Femur (tissue), 1 donor: Measurements from ENCODE around the gene B3GNT3.
"Not testable (repeated sequence)": the region's sequence is repeated elsewhere in the genome, so short reads cannot be mapped to it uniquely, and the experiment has no call there.

Experiments
- DNase-seq: peaks from one replicate; pipeline ENCODE4 v3.0.0-alpha.2; 2017

The B3GNT3 gene

DNA sequence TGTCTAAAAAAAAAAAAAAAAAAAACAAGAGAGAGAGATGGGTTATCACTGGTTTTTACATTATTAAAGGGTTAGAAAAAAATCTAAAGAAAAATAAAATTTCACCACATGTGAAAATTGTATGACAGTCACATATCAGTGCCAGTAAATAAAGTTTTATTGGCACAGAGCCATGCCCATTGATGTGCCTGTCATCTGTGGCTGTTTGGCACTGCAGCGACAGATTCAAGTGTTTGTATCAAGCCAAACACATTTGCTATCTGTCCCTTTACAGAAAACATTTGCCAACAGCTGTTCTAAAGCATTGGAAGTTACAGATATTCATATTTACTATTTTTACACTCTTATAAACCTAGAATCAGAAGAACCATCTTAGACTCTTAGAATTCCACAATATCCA, 27.4 kb upstream of the B3GNT3 start:
- DNase-seq: no peak

DNA sequence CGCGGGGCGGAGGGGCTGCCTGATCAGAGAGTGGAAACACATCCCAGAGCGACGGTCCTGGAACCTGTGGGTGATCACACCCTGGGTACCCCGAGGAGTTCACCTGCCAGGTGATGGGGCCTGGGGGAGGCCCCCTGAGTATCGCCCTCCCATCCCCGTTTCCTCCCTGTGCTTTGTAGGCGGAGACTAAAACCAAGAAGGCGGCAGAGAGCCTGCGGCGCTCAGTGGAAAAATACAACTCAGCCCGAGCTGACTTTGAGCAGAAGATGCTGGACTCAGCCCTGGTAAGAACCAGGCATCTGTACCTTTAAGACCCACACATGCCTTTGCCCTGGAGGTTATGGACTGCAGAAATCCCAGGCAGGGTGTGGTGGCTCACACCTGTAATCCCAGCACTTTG, 24.3 kb upstream of the B3GNT3 start:
- DNase-seq: no peak

DNA sequence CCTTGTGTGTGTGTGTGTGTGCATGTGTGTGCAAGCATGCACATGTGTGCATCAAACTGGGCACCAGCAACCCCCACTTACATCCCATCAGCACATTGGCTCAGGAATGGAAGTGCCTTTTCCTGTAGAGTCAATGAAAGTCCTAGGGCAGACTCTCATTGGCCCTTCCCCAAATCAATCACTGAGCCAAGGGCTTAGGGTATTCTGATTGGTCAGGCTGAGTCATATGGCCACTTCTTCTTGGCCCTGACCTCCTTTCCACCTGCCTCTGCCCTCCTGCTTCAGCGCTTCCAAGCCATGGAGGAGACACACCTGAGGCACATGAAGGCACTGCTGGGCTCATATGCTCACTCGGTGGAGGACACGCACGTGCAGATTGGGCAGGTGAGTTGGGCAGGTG, 22.8 kb upstream of the B3GNT3 start:
- no peak for DNase-seq

GRCh38 chr19:17775245-17775927, 19.6 kb upstream of the B3GNT3 start:
- DNase-seq: peak; percentile 35

DNA sequence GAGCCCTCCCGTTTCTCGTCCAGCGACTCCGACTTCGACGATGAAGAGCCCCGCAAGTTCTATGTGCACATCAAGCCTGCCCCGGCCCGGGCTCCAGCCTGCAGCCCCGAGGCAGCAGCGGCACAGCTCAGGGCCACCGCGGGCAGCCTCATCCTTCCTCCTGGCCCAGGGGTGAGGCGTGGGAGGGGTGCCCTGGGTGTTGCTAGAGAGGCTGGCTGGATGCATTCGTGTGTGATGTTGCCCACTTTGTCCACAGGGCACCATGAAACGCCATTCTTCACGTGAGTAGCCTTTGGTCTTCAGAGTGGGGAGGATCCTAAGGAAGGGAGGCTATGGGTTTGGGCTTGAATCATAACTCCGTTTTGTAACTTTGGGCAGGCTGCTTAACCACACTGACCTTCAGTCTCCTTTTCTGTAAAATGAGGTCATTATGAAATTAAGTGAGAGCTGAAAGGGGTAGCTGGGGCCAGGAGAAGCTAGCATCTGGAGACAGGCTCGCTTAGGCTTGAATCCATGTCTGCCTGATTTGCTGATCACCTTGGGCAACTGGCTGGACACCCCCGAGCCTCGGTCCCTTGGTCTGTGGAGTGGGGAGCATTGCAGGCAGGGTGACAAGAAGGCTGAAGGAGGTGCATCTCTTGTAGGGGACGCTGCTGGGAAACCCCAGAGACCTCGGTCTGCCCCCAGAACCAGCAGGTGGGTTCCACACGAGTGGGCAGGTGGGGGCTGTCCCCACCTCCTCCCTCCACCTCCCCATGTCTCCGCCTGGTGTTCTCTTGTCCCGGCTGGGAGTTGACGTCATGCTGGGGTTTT, 18.7 kb upstream of the B3GNT3 start:
- DNase-seq: no peak

DNA sequence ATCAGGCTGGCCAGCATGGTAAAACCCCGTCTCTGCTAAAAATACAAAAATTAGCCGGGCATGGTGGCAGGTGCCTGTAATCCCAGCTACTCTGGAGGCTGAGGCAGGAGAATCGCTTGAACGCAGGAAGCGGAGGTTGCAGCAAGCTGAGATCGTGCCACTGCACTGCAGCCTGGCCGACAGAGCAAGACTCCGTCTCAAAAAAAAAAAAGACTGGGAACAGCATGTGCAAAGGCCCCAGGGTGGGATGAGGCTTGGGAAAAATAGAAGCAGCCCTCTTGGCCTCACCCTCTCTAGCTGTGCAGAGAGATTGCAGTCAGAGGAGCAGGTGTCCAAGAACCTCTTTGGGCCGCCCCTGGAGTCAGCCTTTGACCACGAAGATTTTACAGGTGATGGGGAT, 17.1 kb upstream of the B3GNT3 start:
- not testable (repeated sequence) for DNase-seq

- DNase-seq: peak; percentile 48
Observed at GRCh38 chr19:17778251-17778967, 16.5 kb upstream of the B3GNT3 start.

GRCh38 chr19:17778968-17779929, 15.7 kb upstream of the B3GNT3 start:
- peak; percentile 50 for DNase-seq

DNA sequence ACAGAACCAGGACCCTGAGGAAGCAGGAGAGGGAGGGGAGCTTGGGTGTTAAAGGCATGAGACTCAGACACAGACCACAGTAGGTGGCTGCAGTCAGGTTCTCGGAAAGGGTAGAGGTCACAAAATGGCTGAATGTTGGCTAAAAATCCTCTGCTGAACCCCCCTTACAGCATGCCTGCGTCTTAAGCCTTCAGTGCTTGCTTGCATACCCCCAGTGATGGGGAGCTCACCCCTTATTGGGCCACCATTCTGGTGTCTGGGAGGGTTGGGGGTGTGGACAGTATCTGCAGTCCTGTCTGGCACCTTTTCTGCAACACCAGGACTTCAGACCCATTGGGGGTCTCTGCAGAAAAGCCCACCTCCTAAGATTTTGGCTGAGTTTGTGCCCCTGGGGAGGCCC, 14.2 kb upstream of the B3GNT3 start:
- DNase-seq: no peak

DNA sequence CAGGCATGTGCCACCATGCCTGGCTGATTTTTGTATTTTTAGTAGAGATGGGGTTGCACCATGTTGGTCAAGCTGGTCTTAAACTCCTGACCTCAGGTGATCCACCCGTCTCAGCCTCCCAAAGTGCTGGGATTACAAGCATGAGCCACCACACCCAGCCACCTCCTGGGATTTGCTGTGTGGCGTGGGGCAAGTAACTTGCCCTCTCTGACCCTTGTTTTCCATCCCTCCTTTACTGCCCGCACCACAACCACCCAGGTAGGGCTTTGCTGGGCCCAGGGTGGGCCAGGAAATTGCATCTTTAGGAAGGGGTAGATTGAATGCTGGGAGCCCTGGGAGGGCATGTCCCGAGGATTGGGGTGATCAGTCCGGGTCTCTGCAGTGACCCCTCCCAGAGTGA, 11.2 kb upstream of the B3GNT3 start:
- DNase-seq: not testable (repeated sequence)

GRCh38 chr19:17784201-17785008, 10.5 kb upstream of the B3GNT3 start:
- DNase-seq: peak; percentile 75

- DNase-seq: no peak
Observed at GRCh38 chr19:17787274-17787913, 7.5 kb upstream of the B3GNT3 start.

- DNase-seq: no peak
Observed at GRCh38 chr19:17788632-17789031, 6.3 kb upstream of the B3GNT3 start.

GRCh38 chr19:17790059-17790780, 4.7 kb upstream of the B3GNT3 start:
- no peak for DNase-seq

- DNase-seq: no peak
Observed at GRCh38 chr19:17794412-17794730, 567 bp upstream of the B3GNT3 start.

DNA sequence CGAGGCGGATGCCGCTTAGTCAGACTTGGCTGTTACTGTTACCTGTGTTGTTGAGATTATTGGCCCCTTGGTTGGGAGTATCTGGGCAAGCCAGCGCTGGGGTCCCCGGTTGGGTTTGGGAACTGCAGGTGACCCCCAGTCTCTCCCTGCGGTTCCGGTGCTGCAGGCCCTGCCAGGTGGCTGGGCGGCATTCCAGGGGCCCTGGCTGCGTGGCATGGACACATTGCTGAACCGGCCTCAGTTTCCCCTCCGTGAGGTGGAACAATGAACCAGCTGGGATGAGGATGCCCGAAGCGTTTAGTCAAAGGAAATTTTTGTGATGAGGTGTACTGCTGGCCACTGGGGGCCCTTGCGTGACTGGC, 538 bp downstream of the B3GNT3 start:
- no peak for DNase-seq

DNA sequence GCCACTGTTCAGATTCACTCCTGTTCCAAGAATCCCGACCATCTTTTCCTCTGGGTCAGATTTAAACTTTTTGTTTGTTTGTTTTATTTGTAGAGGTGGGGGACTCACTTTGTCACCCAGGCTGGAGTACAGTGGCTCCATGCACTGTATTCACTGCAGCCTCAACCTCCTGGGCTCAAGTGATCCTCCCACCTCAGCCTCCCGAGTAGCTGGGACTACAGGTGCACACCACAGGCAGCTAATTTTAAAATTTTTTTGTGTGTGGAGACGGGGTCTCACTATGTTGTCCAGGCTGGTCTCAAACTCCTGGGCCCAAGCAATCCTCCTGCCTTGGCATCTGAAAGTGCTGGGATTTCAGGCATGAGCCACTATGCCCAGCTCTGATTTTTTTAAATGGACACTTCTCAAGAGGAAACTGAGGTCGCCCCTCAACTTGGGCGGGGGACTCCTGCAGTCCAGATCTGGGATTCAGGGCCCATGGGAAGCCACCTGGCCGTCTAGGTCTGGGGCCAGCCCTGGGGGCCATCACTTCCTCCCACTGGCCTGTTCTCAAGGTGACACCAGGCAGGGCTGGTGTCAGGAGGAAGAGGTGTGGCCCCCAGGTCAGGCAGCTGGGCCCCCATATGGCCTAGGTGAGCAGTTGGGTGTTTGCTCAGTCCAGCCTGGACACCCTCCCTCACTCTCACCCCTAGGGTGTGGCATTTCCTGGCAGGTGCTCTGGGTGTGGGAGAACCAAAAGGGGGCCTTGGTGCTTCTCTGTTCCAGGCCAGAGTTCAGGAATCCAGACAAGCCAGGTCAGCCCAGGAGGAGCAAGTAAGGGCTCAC, 1.3 kb downstream of the B3GNT3 start:
- DNase-seq: no peak

GRCh38 chr19:17796838-17797423, 2.0 kb downstream of the B3GNT3 start:
- no peak for DNase-seq
